Liver (tissue), 3 donors: Measurements from ENCODE around the gene TMEM145.

ENCODE experiments used
- HNF4A ChIP-seq, 2 donors: conservative IDR thresholded peaks; 2 replicates each; pipeline ENCODE4 v1.6.1; 2016; ENCODE audit warnings: antibody characterized with exemption in 2 of 2, mild to moderate bottlenecking in 2 of 2
- MAX ChIP-seq: IDR thresholded peaks from 2 replicates; pipeline ENCODE4 v1.6.1; 2016; ENCODE audit warnings: antibody characterized with exemption
- REST ChIP-seq: IDR thresholded peaks from 2 replicates; pipeline ENCODE4 v1.6.1; 2016; ENCODE audit warnings: antibody characterized with exemption, mild to moderate bottlenecking
- TAF1 ChIP-seq: conservative IDR thresholded peaks from 2 replicates; pipeline ENCODE4 v1.6.1; 2016; ENCODE audit warnings: antibody characterized with exemption, mild to moderate bottlenecking
- YY1 ChIP-seq: IDR thresholded peaks from 2 replicates; pipeline ENCODE4 v1.6.1; 2016; ENCODE audit warnings: antibody characterized with exemption, mild to moderate bottlenecking
- TF ChIP-seq, protein P1 (sequence below): fragments of 150-350 bp; IDR thresholded peaks from 2 replicates; pipeline ENCODE4 v1.5.1; 2017; ENCODE audit warnings: improper control_type of control experiment, low read depth, low read length; ENCODE audit not compliant: missing input control
- donor health status: healthy.
- donor health status: healthy.

- TF ChIP-seq, protein P1, sequence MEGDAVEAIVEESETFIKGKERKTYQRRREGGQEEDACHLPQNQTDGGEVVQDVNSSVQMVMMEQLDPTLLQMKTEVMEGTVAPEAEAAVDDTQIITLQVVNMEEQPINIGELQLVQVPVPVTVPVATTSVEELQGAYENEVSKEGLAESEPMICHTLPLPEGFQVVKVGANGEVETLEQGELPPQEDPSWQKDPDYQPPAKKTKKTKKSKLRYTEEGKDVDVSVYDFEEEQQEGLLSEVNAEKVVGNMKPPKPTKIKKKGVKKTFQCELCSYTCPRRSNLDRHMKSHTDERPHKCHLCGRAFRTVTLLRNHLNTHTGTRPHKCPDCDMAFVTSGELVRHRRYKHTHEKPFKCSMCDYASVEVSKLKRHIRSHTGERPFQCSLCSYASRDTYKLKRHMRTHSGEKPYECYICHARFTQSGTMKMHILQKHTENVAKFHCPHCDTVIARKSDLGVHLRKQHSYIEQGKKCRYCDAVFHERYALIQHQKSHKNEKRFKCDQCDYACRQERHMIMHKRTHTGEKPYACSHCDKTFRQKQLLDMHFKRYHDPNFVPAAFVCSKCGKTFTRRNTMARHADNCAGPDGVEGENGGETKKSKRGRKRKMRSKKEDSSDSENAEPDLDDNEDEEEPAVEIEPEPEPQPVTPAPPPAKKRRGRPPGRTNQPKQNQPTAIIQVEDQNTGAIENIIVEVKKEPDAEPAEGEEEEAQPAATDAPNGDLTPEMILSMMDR, result no peak
- no peak for TF ChIP-seq YY1
- TF ChIP-seq MAX, result no peak
- TF ChIP-seq TAF1, result no peak
- TF ChIP-seq REST, result no peak
- no peak for TF ChIP-seq HNF4A (conservative IDR thresholded peaks at IDR 0.05)
These were observed 17.8 kb upstream of the TMEM145 start for GRCh38 chr19:42295342-42295741.
